Stimulated activated CD8-positive, alpha-beta memory T cell treated with anti-CD3 and anti-CD28 coated beads, Interleukin-7, amount 100 ng/mL, for 1 hour (primary cell): Measurements from ENCODE around the gene MGLL.
"Not testable (repeated sequence)": the region's sequence is repeated elsewhere in the genome, so short reads cannot be mapped to it uniquely, and the experiment has no call there.

ENCODE experiments used
- DNase-seq, 2 donors: peaks; one replicate each; pipeline ENCODE4 v3.0.0-alpha.2; 2020; ENCODE audit warnings: low read depth in 2 of 2

MGLL gene

GRCh38 chr3:127690823-127691452 lies 131.4 kb downstream of the MGLL start:
- DNase-seq = no peak

GRCh38 chr3:127690106-127690505 lies 132.2 kb downstream of the MGLL start:
- no peak for DNase-seq

GRCh38 chr3:127689266-127689860 lies 133.0 kb downstream of the MGLL start:
- no peak for DNase-seq

- no peak for DNase-seq
These were observed 133.7 kb downstream of the MGLL start for GRCh38 chr3:127688416-127689265.

GRCh38 chr3:127688022-127688415 lies 134.3 kb downstream of the MGLL start:
- DNase-seq = no peak

- DNase-seq = no peak
These were observed 135.0 kb downstream of the MGLL start for GRCh38 chr3:127687228-127687737.

GRCh38 chr3:127686512-127686894 lies 135.8 kb downstream of the MGLL start:
- DNase-seq = no peak

- DNase-seq = no peak
These were observed 136.4 kb downstream of the MGLL start for GRCh38 chr3:127685708-127686511.

- DNase-seq = no peak
These were observed 137.2 kb downstream of the MGLL start for GRCh38 chr3:127684871-127685707.

GRCh38 chr3:127682561-127682960 lies 139.8 kb downstream of the MGLL start:
- DNase-seq = no peak

- DNase-seq = not testable (repeated sequence)
These were observed 140.2 kb downstream of the MGLL start for GRCh38 chr3:127682175-127682554.

- no peak for DNase-seq
These were observed 141.5 kb downstream of the MGLL start for GRCh38 chr3:127680798-127681221.

- DNase-seq = no peak
These were observed 142.1 kb downstream of the MGLL start for GRCh38 chr3:127680146-127680661.

GRCh38 chr3:127679534-127680145 lies 142.7 kb downstream of the MGLL start:
- DNase-seq = no peak

- DNase-seq = no peak
These were observed 143.4 kb downstream of the MGLL start for GRCh38 chr3:127678611-127679533.

- no peak for DNase-seq
These were observed 144.1 kb downstream of the MGLL start for GRCh38 chr3:127678315-127678599.

GRCh38 chr3:127677541-127678314 lies 144.6 kb downstream of the MGLL start:
- DNase-seq = no peak

GRCh38 chr3:127676921-127677351 lies 145.4 kb downstream of the MGLL start:
- DNase-seq = no peak

GRCh38 chr3:127676456-127676855 lies 145.9 kb downstream of the MGLL start:
- no peak for DNase-seq
